Measurements from ENCODE around the gene NAPEPLD.

The NAPEPLD gene

DNA sequence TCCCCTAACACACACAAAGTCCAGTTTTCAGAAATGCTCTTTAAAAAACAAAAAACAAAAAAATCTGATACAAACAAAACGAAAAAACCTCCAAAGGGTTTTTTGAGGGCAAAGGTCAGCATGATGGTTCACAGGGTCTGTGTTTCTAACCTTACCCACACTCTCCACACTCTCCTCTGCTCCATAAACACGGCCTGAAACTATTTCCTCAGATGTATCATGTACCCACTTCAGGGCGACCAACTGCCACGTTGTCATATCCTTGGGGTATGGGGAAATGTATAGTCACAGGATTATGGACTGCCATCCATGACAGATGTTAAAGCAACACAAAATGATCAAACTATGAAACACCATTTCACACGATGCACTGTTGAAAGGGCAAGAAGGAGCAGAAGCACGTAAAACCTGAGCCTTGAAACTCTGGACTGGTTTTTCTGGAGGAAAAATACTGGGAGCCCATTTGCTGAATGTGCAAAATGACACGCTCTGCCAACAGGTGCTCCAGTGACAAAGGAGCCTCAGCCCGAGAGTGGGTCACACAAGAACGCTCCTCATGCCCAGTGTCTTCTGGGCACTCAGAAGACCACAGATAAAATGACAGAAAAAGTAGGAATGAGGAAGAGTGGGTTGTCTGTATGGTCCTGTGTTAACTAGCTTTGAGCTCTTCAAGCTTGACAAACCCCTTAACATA lies 15.8 kb downstream of the NAPEPLD start:
- Histone ChIP-seq H3K27ac (ENCODE audit: extremely low read depth, low read depth, low read length) (no peak overlapping the region), H3K4me1 (ENCODE audit: control insufficient read depth, insufficient read depth, low read length) (peaks cover 5% of the 10 kb centered on the region; the same call in 1 of the 2 replicates), H3K4me3 (ENCODE audit: low read depth, low read length) (no peak overlapping the region), H3K9me3 (ENCODE audit: control insufficient read depth, insufficient read depth, low read depth, low read length) (no peaks in the 10 kb centered on the region), H3K36me3 (ENCODE audit: control insufficient read depth in 2 of 2, insufficient read depth in 1 of 2, low read length in 2 of 2) (peaks cover 2 to 5% of the 10 kb centered on the region in 2 experiments; a peak in 2 of 3 replicates)
- ChIA-PET CTCF (no interaction called here), POLR2A (no interaction called here)
- TF ChIP-seq ZNF23 (tag by site-specific recombination; IDR thresholded peaks at IDR 0.05; ENCODE audit: borderline replicate concordance): no peak
- TF ChIP-seq KLF7 (tag by site-specific recombination; IDR thresholded peaks at IDR 0.05; ENCODE audit: borderline replicate concordance): no peak
- peak; percentile 71 for TF ChIP-seq SCRT2 (tag by site-specific recombination; IDR thresholded peaks at IDR 0.05)
- TF ChIP-seq SCRT1 (tag by site-specific recombination; IDR thresholded peaks at IDR 0.05; ENCODE audit: borderline replicate concordance): peak; percentile 38; the same call in 1 of the 2 replicates
- TF ChIP-seq ZNF239 (tag by site-specific recombination; IDR thresholded peaks at IDR 0.05): no peak
- TF ChIP-seq, protein P1, sequence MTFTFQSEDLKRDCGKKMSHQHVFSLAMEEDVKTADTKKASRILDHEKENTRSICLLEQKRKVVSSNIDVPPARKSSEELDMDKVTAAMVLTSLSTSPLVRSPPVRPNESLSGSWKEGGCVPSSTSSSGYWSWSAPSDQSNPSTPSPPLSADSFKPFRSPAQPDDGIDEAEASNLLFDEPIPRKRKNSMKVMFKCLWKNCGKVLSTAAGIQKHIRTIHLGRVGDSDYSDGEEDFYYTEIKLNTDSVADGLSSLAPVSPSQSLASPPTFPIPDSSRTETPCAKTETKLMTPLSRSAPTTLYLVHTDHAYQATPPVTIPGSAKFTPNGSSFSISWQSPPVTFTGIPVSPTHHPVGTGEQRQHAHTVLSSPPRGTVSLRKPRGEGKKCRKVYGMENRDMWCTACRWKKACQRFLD (tag by site-specific recombination; IDR thresholded peaks at IDR 0.05): no peak

DNA sequence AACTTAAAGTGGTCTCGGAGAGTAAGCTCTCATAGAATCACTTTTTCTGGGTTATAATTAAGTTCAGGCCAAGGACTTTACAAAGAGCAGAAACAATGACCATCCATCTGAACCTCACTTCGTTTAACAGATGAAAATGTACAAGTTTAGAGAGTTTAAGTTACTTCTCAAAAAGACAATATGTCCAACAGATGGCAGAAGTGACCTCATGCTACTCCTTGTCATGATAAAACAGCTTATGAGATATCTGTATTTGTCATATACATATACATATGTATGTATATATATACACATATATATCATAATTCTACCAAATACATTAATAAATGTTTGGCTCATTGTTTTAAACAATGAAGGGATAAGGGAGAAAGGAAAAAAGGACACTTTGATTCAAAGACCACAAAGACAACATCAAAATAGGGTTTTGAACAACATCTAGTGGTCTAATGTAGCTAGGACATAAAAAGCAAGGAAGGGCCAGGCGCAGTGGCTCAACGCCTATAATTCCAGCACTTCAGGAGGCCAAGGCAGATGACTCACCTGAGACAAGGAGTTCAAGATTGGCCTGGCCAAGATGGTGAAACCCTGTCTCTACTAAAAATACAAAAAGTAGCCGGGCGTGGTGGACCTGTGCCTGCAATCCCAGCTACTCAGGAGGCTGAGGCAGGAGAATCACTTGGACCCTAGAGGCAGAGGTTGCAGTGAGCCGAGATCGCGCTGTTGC lies 17.8 kb downstream of the NAPEPLD start:
- TF ChIP-seq ZNF529 (tag by site-specific recombination; IDR thresholded peaks at IDR 0.05; ENCODE audit: insufficient replicate concordance) (no peak), REPIN1 (tag by site-specific recombination; IDR thresholded peaks at IDR 0.05; ENCODE audit: low read depth) (no peak), KLF1 (tag by site-specific recombination; IDR thresholded peaks at IDR 0.05) (no peak), ZNF311 (tag by site-specific recombination; IDR thresholded peaks at IDR 0.05; ENCODE audit: borderline replicate concordance) (no peak), YY2 (tag by site-specific recombination; IDR thresholded peaks at IDR 0.05) (no peak), ZNF350 (tag by site-specific recombination; IDR thresholded peaks at IDR 0.05) (no peak), ZNF777 (tag by site-specific recombination; IDR thresholded peaks at IDR 0.05; ENCODE audit: borderline replicate concordance) (no peak)
- no peaks in the 10 kb centered on the region for H3K9me3 ChIP-seq (ENCODE audit: control insufficient read depth, insufficient read depth, low read depth, low read length)
- H3K27ac ChIP-seq (ENCODE audit: extremely low read depth, low read depth, low read length): no peak overlapping the region
- POLR2A ChIA-PET: no interaction called here
- CTCF ChIA-PET: interaction anchor here (0.6 to 0.7 kb wide), 2 partner anchors 10 to 228 kb away, joined by 3 to 5 read pairs; no protein-coding TSS in a partner anchor
- peaks cover 4 to 13% of the 10 kb centered on the region in 2 experiments; a peak in 2 of 3 replicates for H3K36me3 ChIP-seq (ENCODE audit: control insufficient read depth in 2 of 2, insufficient read depth in 1 of 2, low read length in 2 of 2)
- H3K4me3 ChIP-seq (ENCODE audit: low read depth, low read length): no peak overlapping the region
- peaks cover 5% of the 10 kb centered on the region; the same call in 1 of the 2 replicates for H3K4me1 ChIP-seq (ENCODE audit: control insufficient read depth, insufficient read depth, low read length)

DNA sequence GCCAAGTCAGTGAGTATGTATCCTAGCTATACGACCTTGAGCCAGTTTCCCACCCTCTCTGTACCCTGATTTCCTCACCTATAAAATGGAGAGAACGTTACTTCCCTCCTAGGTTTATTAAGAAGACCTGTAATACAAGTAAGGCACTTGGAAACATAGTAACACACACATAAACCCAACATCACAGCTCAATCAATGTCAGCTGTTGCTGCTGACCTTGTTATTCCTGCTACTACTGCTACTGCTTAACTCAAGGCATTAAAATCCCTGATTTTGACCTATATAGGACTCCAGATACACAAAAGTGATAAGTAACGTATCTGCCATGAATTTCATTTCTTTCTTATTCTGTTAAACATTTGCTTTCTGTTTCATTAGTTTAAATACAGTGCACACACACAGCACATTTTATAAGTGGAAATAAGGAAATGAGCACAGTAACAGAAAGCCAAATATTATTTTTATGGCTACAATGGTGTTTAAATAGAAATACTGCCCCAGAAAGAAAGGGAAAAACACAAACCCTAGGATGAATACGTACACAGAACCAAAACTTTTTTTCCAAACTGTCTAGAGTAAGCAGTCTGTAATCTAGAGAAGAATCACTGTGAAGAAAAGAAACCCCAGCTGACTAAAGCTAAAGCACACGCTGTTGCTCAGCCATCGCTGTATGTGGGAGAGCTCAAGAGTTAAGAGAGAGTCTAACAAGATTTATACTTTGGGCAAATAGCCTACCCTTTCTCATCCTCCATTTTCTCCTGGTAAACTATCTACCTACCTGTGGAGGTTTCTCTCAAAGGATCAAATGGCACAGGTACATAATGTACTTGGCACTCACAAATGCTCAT lies 19.0 kb downstream of the NAPEPLD start:
- ChIA-PET CTCF (interaction anchor here (0.7 to 0.9 kb wide), 2 partner anchors 19 to 229 kb away, joined by 3 to 5 read pairs; partner anchors contain the start of gene NAPEPLD), POLR2A (no interaction called here)
- H3K4me3 ChIP-seq (ENCODE audit: low read depth, low read length): no peak overlapping the region
- H3K27ac ChIP-seq (ENCODE audit: extremely low read depth, low read depth, low read length): no peak overlapping the region
- H3K36me3 ChIP-seq (ENCODE audit: control insufficient read depth in 2 of 2, insufficient read depth in 1 of 2, low read length in 2 of 2): peaks cover 4 to 13% of the 10 kb centered on the region in 2 experiments; a peak in 2 of 3 replicates
- H3K9me3 ChIP-seq (ENCODE audit: control insufficient read depth, insufficient read depth, low read depth, low read length): no peaks in the 10 kb centered on the region
- H3K4me1 ChIP-seq (ENCODE audit: control insufficient read depth, insufficient read depth, low read length): no peaks in the 10 kb centered on the region; the same call in 1 of the 2 replicates
- TF ChIP-seq HOXD13 (CRISPR knock-in tag; IDR thresholded peaks at IDR 0.05; ENCODE audit: borderline replicate concordance) (no peak), ZSCAN16 (tag by site-specific recombination; IDR thresholded peaks at IDR 0.05) (no peak), ZNF423 (tag by site-specific recombination; IDR thresholded peaks at IDR 0.05) (no peak), KLF1 (tag by site-specific recombination; IDR thresholded peaks at IDR 0.05) (no peak), BCL11B (tag by site-specific recombination; IDR thresholded peaks at IDR 0.05; ENCODE audit: low read depth) (no peak), YY2 (tag by site-specific recombination; IDR thresholded peaks at IDR 0.05) (no peak), ZEB2 (tag by site-specific recombination; IDR thresholded peaks at IDR 0.05) (no peak), GLI2 (tag by site-specific recombination; IDR thresholded peaks at IDR 0.05; ENCODE audit: borderline replicate concordance, low read depth) (no peak), ZNF248 (tag by site-specific recombination; IDR thresholded peaks at IDR 0.05) (no peak), ZNF16 (tag by site-specific recombination; IDR thresholded peaks at IDR 0.05; ENCODE audit: low read depth) (no peak), ZSCAN23 (tag by site-specific recombination; IDR thresholded peaks at IDR 0.05) (no peak), WT1 (tag by site-specific recombination; IDR thresholded peaks at IDR 0.05) (no peak), ZNF121 (tag by site-specific recombination; IDR thresholded peaks at IDR 0.05) (no peak), ZNF350 (tag by site-specific recombination; IDR thresholded peaks at IDR 0.05) (no peak), ZNF175 (tag by site-specific recombination; IDR thresholded peaks at IDR 0.05) (no peak)
- TF ChIP-seq, protein P2, sequence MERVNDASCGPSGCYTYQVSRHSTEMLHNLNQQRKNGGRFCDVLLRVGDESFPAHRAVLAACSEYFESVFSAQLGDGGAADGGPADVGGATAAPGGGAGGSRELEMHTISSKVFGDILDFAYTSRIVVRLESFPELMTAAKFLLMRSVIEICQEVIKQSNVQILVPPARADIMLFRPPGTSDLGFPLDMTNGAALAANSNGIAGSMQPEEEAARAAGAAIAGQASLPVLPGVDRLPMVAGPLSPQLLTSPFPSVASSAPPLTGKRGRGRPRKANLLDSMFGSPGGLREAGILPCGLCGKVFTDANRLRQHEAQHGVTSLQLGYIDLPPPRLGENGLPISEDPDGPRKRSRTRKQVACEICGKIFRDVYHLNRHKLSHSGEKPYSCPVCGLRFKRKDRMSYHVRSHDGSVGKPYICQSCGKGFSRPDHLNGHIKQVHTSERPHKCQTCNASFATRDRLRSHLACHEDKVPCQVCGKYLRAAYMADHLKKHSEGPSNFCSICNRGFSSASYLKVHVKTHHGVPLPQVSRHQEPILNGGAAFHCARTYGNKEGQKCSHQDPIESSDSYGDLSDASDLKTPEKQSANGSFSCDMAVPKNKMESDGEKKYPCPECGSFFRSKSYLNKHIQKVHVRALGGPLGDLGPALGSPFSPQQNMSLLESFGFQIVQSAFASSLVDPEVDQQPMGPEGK (tag by site-specific recombination; IDR thresholded peaks at IDR 0.05): no peak

All from HEK293 (cell line).